ENCODE results near the gene COL19A1.

- TF ChIP-seq, protein P1, sequence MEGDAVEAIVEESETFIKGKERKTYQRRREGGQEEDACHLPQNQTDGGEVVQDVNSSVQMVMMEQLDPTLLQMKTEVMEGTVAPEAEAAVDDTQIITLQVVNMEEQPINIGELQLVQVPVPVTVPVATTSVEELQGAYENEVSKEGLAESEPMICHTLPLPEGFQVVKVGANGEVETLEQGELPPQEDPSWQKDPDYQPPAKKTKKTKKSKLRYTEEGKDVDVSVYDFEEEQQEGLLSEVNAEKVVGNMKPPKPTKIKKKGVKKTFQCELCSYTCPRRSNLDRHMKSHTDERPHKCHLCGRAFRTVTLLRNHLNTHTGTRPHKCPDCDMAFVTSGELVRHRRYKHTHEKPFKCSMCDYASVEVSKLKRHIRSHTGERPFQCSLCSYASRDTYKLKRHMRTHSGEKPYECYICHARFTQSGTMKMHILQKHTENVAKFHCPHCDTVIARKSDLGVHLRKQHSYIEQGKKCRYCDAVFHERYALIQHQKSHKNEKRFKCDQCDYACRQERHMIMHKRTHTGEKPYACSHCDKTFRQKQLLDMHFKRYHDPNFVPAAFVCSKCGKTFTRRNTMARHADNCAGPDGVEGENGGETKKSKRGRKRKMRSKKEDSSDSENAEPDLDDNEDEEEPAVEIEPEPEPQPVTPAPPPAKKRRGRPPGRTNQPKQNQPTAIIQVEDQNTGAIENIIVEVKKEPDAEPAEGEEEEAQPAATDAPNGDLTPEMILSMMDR (IDR thresholded peaks at IDR 0.05; ENCODE audit: insufficient read depth, low read length, poor library complexity, severe bottlenecking), result no peak
- TF ChIP-seq EZH2phosphoT487 (conservative IDR thresholded peaks at IDR 0.05; ENCODE audit: low read length), result no peak
Measured at GRCh38 chr6:70080443-70081070, 214.2 kb downstream of the COL19A1 start.

Measured in SU-DHL-6 (cell line).